H1 (cell line): ENCODE data around the gene ZBTB7A. TPM values are rescaled to one million over a fixed set of nuclear protein-coding genes. Genes with fewer than 3 reads are reported as not detected.

ENCODE experiments used
- BACH1 ChIP-seq: IDR thresholded peaks from 2 replicates; pipeline ENCODE4 v1.6.1; 2012; ENCODE audit warnings: low read length, improper control_type of control experiment
- CBX5 ChIP-seq: fragments of 300-800, 300-1000 bp; sonication (generic); IDR thresholded peaks from 2 replicates; pipeline ENCODE4 v1.7.1; 2016; ENCODE audit warnings: antibody characterized with exemption, low read length, low read depth
- CEBPB ChIP-seq: IDR thresholded peaks from 2 replicates; pipeline ENCODE4 v1.6.1; 2012; ENCODE audit warnings: low read depth, low read length
- CHD7 ChIP-seq: fragments of 300-600 bp; sonication (generic); IDR thresholded peaks from 2 replicates; pipeline ENCODE4 v1.7.1; 2012; ENCODE audit warnings: low read length, moderate library complexity, mild to moderate bottlenecking, inconsistent platforms; ENCODE audit not compliant: insufficient replicate concordance
- E2F6 ChIP-seq: IDR thresholded peaks from 2 replicates; pipeline ENCODE4 v1.6.1; 2012; ENCODE audit warnings: inconsistent platforms
- GTF2F1 ChIP-seq: IDR thresholded peaks from 2 replicates; pipeline ENCODE4 v1.6.1; 2012; ENCODE audit warnings: low read depth, low read length, improper control_type of control experiment, borderline replicate concordance
- HDAC6 ChIP-seq: IDR thresholded peaks from one replicate; pipeline ENCODE4 v1.7.1; 2012; ENCODE audit warnings: low read depth, mild to moderate bottlenecking, inconsistent platforms, low read length, moderate library complexity
- JUN ChIP-seq: IDR thresholded peaks from 2 replicates; pipeline ENCODE4 v1.6.1; 2011; ENCODE audit warnings: low read depth, mild to moderate bottlenecking, improper control_type of control experiment, low read length
- KDM1A ChIP-seq: fragments of 200-600, 300-600 bp; sonication (generic); IDR thresholded peaks from 2 replicates; pipeline ENCODE4 v1.7.1; 2016; ENCODE audit warnings: mild to moderate bottlenecking, low read length, borderline replicate concordance
- POLR2AphosphoS5 ChIP-seq: IDR thresholded peaks from 2 replicates; pipeline ENCODE4 v1.6.1; 2011; ENCODE audit warnings: low read depth, low read length
- polyA plus RNA-seq, 7 experiments: library from polyadenylated mRNA; depleted of rRNA in 3 of 7; stranded (reverse) in 5 of 7; unstranded in 2 of 7; fragments of >200 nt in 5 of 7; fragments of 200-250 nt in 2 of 7; gene quantifications; 1 replicate in 5 of 7; 2 replicates in 1 of 7; 4 replicates in 1 of 7; pipeline versions ENCODE4 v1.2.1 to v1.2.3, GENCODE V29; 2011 to 2013; ENCODE audit warnings: missing spikeins in 2 of 7, mixed read lengths in 2 of 7
- total RNA-seq: library from RNA; stranded (reverse); fragmentation: NEBNext Ultra II Directional; extraction: Animal tissue kit (Norgen Biotek cat#: 25700); gene quantifications from 2 replicates; pipeline ENCODE4 v1.2.1, GENCODE V29; 2021

ZBTB7A gene
- total and polyA plus RNA-seq, 2 of the 8 experiments (the other 6 are each of a cell fraction or from before 2014, with no cell fraction given) = 5.6 to 17.8 TPM

- TF ChIP-seq CHD7 (no peak), KDM1A (no peak; the same call in 1 of the 2 replicates), BACH1 (no peak), HDAC6 (no peak), CBX5 (no peak), POLR2AphosphoS5 (no peak), GTF2F1 (no peak), CEBPB (no peak), JUN (no peak), E2F6 (no peak)
Observed at GRCh38 chr19:4083677-4084546, 17.2 kb upstream of the ZBTB7A start (continued).
